Neural cell (in vitro differentiated cells): ENCODE data around the gene TSLP. TPM values are rescaled to one million over a fixed set of nuclear protein-coding genes. Genes with fewer than 3 reads are reported as not detected.

ENCODE experiments used
- H2AFZ ChIP-seq: fragments of 200-600, 300-800 bp; sonication (generic), shearing (Covaris generic); 2 replicates; pipeline ENCODE4 v1.6.0; 2014; ENCODE audit warnings: low read depth, mild to moderate bottlenecking, antibody characterized with exemption, low read length, moderate library complexity
- H3F3A ChIP-seq: fragments of 200-600 bp; shearing (Covaris generic); 2 replicates; pipeline ENCODE4 v1.6.1; 2016; ENCODE audit warnings: mild to moderate bottlenecking, moderate library complexity, mixed read lengths, antibody characterized with exemption, low read length; ENCODE audit not compliant: insufficient read depth, poor library complexity, severe bottlenecking
- H3K27ac ChIP-seq: fragments of 200-600, 300-800 bp; sonication (generic), shearing (Covaris generic); 2 replicates; pipeline ENCODE4 v1.5.1; 2014; ENCODE audit warnings: mild to moderate bottlenecking, low read length, moderate library complexity
- H3K27me3 ChIP-seq: fragments of 300-800, 200-600 bp; sonication (generic), shearing (Covaris generic); 2 replicates; pipeline ENCODE4 v1.6.0; 2014; ENCODE audit warnings: mild to moderate bottlenecking, low read depth, low read length, moderate library complexity; ENCODE audit not compliant: insufficient read depth
- H3K36me3 ChIP-seq: fragments of 300-800, 200-600 bp; sonication (generic), shearing (Covaris generic); 2 replicates; pipeline ENCODE4 v1.5.1; 2014; ENCODE audit warnings: mild to moderate bottlenecking, antibody characterized with exemption, low read length, moderate library complexity; ENCODE audit not compliant: insufficient read depth
- H3K4me2 ChIP-seq: fragments of 300-800, 200-600 bp; sonication (generic), shearing (Covaris generic); 2 replicates; pipeline ENCODE4 v1.6.0; 2014; ENCODE audit warnings: mild to moderate bottlenecking, low read length
- H3K4me3 ChIP-seq: fragments of 300-800, 200-600 bp; sonication (generic), shearing (Covaris generic); 2 replicates; pipeline ENCODE4 v1.5.1; 2014; ENCODE audit warnings: mild to moderate bottlenecking, low read length, moderate library complexity
- H3K79me2 ChIP-seq: fragments of 200-600 bp; shearing (Covaris generic); replicated peaks from 2 replicates; pipeline ENCODE4 v1.6.0; 2014; ENCODE audit warnings: mild to moderate bottlenecking, low read length, moderate library complexity; ENCODE audit not compliant: insufficient read depth
- H3K9ac ChIP-seq: fragments of 300-800, 200-600 bp; sonication (generic), shearing (Covaris generic); 2 replicates; pipeline ENCODE4 v1.6.1; 2016; ENCODE audit warnings: mild to moderate bottlenecking, low read length, mixed read lengths
- H3K9me2 ChIP-seq: fragments of 200-600 bp; shearing (Covaris generic); 2 replicates; pipeline ENCODE4 v1.6.1; 2016; ENCODE audit warnings: mild to moderate bottlenecking, low read length, mixed read lengths; ENCODE audit not compliant: insufficient read depth
- H3K9me3 ChIP-seq: fragments of 200-600, 300-800 bp; sonication (generic), shearing (Covaris generic); 2 replicates; pipeline ENCODE4 v1.6.1; 2016; ENCODE audit warnings: mild to moderate bottlenecking, mixed run types, low read length, moderate library complexity, mixed read lengths
- H4K20me1 ChIP-seq: fragments of 200-600 bp; shearing (Covaris generic); 2 replicates; pipeline ENCODE4 v1.6.1; 2016; ENCODE audit warnings: mild to moderate bottlenecking, mixed run types; ENCODE audit not compliant: insufficient read depth
- EP300 ChIP-seq: fragments of 450-650 bp; conservative IDR thresholded peaks from 2 replicates; pipeline ENCODE4 v1.6.1; 2014; ENCODE audit warnings: antibody characterized with exemption, mild to moderate bottlenecking, moderate library complexity; ENCODE audit not compliant: poor library complexity, severe bottlenecking
- EZH2 ChIP-seq: fragments of 200-600, 300-800 bp; shearing (Covaris generic), sonication (generic); IDR thresholded peaks from 2 replicates; pipeline ENCODE4 v1.6.1; 2014; ENCODE audit warnings: antibody characterized with exemption, low read length, borderline replicate concordance, mild to moderate bottlenecking; ENCODE audit not compliant: insufficient read depth, poor library complexity, severe bottlenecking
- MXI1 ChIP-seq: fragments of 450-650 bp; conservative IDR thresholded peaks from 2 replicates; pipeline ENCODE4 v1.6.1; 2014; ENCODE audit warnings: antibody characterized with exemption, mild to moderate bottlenecking; ENCODE audit not compliant: poor library complexity, severe bottlenecking
- POLR2AphosphoS5 ChIP-seq: IDR thresholded peaks from 2 replicates; pipeline ENCODE4 v1.6.1; 2012
- RAD21 ChIP-seq: fragments of 450-650 bp; conservative IDR thresholded peaks from 2 replicates; pipeline ENCODE4 v1.6.1; 2014; ENCODE audit warnings: antibody characterized with exemption, mild to moderate bottlenecking, moderate library complexity
- SMC3 ChIP-seq: fragments of 450-650 bp; conservative IDR thresholded peaks from 2 replicates; pipeline ENCODE4 v1.6.1; 2014; ENCODE audit warnings: antibody characterized with exemption, mild to moderate bottlenecking, moderate library complexity; ENCODE audit not compliant: poor library complexity
- TAF1 ChIP-seq: IDR thresholded peaks from 2 replicates; pipeline ENCODE4 v1.6.1; 2012; ENCODE audit warnings: low read depth
- polyA plus RNA-seq: library from polyadenylated mRNA; depleted of rRNA; stranded (reverse); fragments of >200 nt; gene quantifications from 2 replicates; pipeline ENCODE4 v1.2.3, GENCODE V29; 2014
- TF ChIP-seq, protein P1 (sequence below): IDR thresholded peaks from 2 replicates; pipeline ENCODE4 v1.6.1; 2012; ENCODE audit warnings: borderline replicate concordance
- TF ChIP-seq, protein P2 (sequence below): fragments of 450-650 bp; IDR thresholded peaks from 2 replicates; pipeline ENCODE4 v1.5.1; 2014; ENCODE audit warnings: antibody characterized with exemption, mild to moderate bottlenecking, moderate library complexity; ENCODE audit not compliant: poor library complexity, severe bottlenecking

The TSLP gene
- polyA plus RNA-seq, 1 donor from 2014 or later, result not detected

DNA sequence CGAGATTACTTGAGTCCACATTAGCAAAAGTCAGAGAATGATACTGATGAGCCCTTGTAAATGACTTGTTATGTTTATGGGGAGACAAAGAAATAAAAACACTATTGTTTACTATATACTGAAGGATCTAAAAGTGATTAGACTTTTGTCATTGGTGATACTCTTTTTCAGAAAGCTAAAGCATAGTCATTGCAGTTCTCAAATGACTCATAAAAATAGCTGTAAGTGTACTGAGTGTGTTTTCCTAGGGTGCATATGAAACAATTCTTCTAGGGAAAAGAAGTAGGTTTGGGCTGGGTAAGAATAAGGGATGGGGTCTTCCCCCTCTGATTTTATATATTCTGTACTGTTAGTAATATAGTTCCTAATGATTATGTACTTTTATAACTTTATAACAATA lies 53.3 kb downstream of the TSLP start:
- peaks cover 8% of the 10 kb centered on the region for H3K36me3 ChIP-seq
- no peak overlapping the region for H3K4me3 ChIP-seq
- no peaks in the 10 kb centered on the region for H3K9me2 ChIP-seq
- TF ChIP-seq TAF1 (no peak), SMC3 (no peak), MXI1 (no peak), RAD21 (no peak), POLR2AphosphoS5 (no peak), EZH2 (no peak), EP300 (no peak)
- TF ChIP-seq, protein P1, sequence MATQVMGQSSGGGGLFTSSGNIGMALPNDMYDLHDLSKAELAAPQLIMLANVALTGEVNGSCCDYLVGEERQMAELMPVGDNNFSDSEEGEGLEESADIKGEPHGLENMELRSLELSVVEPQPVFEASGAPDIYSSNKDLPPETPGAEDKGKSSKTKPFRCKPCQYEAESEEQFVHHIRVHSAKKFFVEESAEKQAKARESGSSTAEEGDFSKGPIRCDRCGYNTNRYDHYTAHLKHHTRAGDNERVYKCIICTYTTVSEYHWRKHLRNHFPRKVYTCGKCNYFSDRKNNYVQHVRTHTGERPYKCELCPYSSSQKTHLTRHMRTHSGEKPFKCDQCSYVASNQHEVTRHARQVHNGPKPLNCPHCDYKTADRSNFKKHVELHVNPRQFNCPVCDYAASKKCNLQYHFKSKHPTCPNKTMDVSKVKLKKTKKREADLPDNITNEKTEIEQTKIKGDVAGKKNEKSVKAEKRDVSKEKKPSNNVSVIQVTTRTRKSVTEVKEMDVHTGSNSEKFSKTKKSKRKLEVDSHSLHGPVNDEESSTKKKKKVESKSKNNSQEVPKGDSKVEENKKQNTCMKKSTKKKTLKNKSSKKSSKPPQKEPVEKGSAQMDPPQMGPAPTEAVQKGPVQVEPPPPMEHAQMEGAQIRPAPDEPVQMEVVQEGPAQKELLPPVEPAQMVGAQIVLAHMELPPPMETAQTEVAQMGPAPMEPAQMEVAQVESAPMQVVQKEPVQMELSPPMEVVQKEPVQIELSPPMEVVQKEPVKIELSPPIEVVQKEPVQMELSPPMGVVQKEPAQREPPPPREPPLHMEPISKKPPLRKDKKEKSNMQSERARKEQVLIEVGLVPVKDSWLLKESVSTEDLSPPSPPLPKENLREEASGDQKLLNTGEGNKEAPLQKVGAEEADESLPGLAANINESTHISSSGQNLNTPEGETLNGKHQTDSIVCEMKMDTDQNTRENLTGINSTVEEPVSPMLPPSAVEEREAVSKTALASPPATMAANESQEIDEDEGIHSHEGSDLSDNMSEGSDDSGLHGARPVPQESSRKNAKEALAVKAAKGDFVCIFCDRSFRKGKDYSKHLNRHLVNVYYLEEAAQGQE, result no peak
- TF ChIP-seq, protein P2, sequence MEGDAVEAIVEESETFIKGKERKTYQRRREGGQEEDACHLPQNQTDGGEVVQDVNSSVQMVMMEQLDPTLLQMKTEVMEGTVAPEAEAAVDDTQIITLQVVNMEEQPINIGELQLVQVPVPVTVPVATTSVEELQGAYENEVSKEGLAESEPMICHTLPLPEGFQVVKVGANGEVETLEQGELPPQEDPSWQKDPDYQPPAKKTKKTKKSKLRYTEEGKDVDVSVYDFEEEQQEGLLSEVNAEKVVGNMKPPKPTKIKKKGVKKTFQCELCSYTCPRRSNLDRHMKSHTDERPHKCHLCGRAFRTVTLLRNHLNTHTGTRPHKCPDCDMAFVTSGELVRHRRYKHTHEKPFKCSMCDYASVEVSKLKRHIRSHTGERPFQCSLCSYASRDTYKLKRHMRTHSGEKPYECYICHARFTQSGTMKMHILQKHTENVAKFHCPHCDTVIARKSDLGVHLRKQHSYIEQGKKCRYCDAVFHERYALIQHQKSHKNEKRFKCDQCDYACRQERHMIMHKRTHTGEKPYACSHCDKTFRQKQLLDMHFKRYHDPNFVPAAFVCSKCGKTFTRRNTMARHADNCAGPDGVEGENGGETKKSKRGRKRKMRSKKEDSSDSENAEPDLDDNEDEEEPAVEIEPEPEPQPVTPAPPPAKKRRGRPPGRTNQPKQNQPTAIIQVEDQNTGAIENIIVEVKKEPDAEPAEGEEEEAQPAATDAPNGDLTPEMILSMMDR, result no peak
- no peaks in the 10 kb centered on the region for H3K27me3 ChIP-seq
- H4K20me1 ChIP-seq, result no peaks in the 10 kb centered on the region
- H3K4me2 ChIP-seq, result no peak overlapping the region
- no peak overlapping the region for H2AFZ ChIP-seq
- no peaks in the 10 kb centered on the region for H3K9me3 ChIP-seq
- H3K79me2 ChIP-seq, result no peaks in the 10 kb centered on the region
- no peak overlapping the region for H3K27ac ChIP-seq
- no peak overlapping the region for H3K9ac ChIP-seq
- no peaks in the 10 kb centered on the region for H3F3A ChIP-seq

DNA sequence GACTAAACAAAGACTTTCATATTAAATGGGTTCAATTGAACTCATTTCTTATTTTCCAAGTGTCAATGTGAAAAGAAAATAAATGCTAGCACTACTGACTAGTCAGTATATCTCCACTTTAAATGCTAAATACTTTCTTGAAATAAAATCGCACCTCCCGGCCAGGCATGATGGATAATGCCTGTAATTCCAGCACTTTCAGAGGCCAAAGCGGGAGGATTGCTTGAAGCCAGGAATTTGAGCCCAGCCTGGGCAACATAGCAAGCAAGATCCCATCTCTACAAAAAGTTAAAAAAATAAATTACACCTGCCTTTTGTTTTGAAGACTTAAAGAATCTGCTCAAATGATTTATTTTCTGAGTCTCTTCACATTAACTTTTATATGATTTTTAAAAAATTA lies 55.4 kb downstream of the TSLP start:
- Histone ChIP-seq H3K79me2 (no peaks in the 10 kb centered on the region), H3K36me3 (peaks cover 8% of the 10 kb centered on the region), H3K9me3 (no peaks in the 10 kb centered on the region), H3K4me2 (no peak overlapping the region), H3K9ac (no peak overlapping the region), H3K27me3 (no peaks in the 10 kb centered on the region), H3K9me2 (no peaks in the 10 kb centered on the region), H2AFZ (no peak overlapping the region), H3K4me3 (no peak overlapping the region), H4K20me1 (no peaks in the 10 kb centered on the region), H3K27ac (no peak overlapping the region), H3F3A (no peaks in the 10 kb centered on the region)
- TF ChIP-seq MXI1 (no peak), TAF1 (no peak)

Other genes starting within 250 kb of the TSLP start
- gene WDR36, start 20.6 kb downstream of the TSLP start, polyA plus RNA-seq, result 20.4 and 25.8 TPM in 2 replicates
- 15.6 and 16.6 TPM in 2 replicates for gene CAMK4, start 152.7 kb downstream of the TSLP start, polyA plus RNA-seq